ENCODE measurements around the gene BAIAP2.

DNA sequence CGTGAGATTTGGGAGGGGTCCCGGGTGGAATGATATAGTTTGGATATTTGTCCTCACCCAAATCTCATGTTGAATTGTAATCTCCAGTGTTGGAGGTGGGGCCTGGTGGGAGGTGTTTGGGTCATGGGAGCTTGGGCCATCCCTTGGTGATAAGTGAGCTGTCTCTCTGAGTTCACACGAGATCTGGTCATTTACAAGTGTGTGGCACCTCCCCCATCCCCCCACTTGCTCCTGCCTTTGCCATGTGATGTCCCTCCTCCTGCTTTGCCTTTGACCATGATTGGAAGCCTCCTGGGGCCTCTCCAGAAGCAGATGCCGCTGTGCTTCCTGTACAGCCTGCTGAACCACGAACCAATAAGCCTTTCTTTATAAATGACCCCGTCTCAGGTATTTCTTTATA lies 21.3 kb upstream of the BAIAP2 start:
- TF ChIP-seq SIN3A (IDR thresholded peaks at IDR 0.05; ENCODE audit: borderline replicate concordance, insufficient read depth, low read length) (no peak), TAF1 (IDR thresholded peaks at IDR 0.05; ENCODE audit: borderline replicate concordance, insufficient read depth, low read length) (no peak), POLR2AphosphoS5 (IDR thresholded peaks at IDR 0.05; ENCODE audit: low read depth, low read length) (no peak), FOXP2 (optimal IDR thresholded peaks at IDR 0.05; ENCODE audit: borderline replicate concordance, extremely low read depth, extremely low read length, insufficient read depth) (no peak)
- TF ChIP-seq, protein P1, sequence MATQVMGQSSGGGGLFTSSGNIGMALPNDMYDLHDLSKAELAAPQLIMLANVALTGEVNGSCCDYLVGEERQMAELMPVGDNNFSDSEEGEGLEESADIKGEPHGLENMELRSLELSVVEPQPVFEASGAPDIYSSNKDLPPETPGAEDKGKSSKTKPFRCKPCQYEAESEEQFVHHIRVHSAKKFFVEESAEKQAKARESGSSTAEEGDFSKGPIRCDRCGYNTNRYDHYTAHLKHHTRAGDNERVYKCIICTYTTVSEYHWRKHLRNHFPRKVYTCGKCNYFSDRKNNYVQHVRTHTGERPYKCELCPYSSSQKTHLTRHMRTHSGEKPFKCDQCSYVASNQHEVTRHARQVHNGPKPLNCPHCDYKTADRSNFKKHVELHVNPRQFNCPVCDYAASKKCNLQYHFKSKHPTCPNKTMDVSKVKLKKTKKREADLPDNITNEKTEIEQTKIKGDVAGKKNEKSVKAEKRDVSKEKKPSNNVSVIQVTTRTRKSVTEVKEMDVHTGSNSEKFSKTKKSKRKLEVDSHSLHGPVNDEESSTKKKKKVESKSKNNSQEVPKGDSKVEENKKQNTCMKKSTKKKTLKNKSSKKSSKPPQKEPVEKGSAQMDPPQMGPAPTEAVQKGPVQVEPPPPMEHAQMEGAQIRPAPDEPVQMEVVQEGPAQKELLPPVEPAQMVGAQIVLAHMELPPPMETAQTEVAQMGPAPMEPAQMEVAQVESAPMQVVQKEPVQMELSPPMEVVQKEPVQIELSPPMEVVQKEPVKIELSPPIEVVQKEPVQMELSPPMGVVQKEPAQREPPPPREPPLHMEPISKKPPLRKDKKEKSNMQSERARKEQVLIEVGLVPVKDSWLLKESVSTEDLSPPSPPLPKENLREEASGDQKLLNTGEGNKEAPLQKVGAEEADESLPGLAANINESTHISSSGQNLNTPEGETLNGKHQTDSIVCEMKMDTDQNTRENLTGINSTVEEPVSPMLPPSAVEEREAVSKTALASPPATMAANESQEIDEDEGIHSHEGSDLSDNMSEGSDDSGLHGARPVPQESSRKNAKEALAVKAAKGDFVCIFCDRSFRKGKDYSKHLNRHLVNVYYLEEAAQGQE (IDR thresholded peaks at IDR 0.05; ENCODE audit: insufficient read depth in 1 of 2, low read depth in 2 of 2, low read length in 2 of 2), result no peak

All from PFSK-1 (cell line).